GM19193 (cell line): ENCODE results near the gene GZMM.

Experiments used
- POLR2A ChIP-seq: IDR thresholded peaks from 4 replicates; pipeline ENCODE4 v1.6.1; 2011; ENCODE audit not compliant: insufficient read depth, insufficient read length; ENCODE audit errors: extremely low read depth

GZMM gene

DNA sequence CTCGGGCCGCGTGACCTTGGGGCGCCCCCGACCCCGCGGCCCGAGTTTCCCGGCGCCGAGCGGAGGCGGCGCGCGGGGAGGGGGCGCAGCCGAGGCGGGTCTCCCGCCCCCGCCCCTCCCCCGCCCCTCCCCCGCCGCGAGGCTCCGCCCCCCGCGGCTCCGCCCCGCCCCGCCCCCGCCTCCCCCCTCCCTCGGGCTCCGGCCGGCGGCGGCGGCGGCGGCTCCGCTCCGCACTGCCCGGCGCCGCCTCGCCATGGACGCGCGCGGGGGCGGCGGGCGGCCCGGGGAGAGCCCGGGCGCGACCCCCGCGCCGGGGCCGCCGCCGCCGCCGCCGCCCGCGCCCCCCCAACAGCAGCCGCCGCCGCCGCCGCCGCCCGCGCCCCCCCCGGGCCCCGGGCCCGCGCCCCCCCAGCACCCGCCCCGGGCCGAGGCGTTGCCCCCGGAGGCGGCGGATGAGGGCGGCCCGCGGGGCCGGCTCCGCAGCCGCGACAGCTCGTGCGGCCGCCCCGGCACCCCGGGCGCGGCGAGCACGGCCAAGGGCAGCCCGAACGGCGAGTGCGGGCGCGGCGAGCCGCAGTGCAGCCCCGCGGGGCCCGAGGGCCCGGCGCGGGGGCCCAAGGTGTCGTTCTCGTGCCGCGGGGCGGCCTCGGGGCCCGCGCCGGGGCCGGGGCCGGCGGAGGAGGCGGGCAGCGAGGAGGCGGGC, 46.0 kb downstream of the GZMM start, which contains the start of gene HCN2:
Gene HCN2 (plus strand): TSS at position 189 of the 703 bp plus-strand sequence. CDS start 65 bp downstream, at position 254.
- TF ChIP-seq POLR2A: no peak

GRCh38 chr19:590396-590745, 46.5 kb downstream of the GZMM start:
- no peak for TF ChIP-seq POLR2A

GRCh38 chr19:590750-591098, 46.9 kb downstream of the GZMM start:
- TF ChIP-seq POLR2A: no peak

DNA sequence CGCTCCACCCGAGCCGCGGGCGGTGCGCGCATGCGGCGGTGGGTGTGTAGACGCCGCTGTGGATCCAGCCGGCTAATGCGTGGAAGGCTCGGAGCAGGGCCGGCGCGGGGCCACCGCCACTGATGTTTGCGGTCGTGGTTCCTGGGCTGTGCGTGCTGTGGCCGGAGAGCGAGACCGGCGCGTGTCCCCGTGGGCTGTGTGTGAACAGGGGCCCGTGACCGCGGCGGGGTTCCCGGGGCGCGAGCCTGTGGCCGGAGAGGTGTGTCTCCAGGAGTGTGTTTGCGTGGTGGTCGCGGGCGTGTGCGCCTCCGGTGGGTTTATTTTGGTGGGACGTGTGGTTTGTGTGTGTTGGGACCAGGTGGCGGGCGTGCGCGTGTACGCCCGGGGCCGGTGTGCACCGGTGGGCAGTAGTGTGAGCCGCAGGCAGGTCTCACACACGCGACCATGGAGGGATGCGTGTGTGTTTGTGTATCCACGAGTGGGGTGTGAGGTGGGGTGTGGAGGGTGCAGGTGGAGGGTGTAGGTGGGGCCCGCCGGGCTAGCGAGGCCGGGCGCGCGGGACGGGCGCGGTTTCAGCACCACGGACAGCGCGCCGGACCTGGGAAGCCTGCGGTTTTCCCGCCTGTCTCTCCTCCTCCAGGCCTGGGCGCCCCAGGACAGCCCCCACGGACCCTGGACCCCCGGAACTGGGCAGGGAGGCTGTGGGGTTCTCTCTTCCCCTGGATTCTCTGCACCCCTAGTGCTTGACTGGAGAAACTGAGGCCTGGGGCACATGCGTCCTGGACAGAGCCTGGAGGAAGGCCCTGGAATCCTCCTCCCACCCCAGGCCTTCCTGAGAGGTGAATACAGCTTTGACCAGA, 47.5 kb downstream of the GZMM start:
- no peak for TF ChIP-seq POLR2A

DNA sequence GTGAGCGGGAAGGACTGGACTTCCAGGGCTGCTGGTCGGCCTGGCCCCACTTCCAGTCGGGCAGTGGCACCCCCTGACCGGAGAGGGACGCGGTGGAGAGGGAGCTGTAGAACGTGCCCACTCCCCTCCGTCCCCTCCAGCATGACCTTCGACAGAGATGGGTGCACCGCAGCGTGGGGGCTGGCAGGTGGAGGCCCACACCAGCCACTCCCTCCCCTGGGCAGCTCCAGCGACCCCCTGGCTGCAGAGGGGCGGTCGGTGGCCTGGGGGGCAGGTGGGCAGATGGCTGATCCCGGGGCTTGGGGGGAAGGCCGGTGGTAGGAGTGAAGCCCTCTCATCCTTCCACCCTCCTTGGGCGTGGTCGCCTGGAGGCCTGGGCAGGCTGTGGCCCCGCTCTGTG, 48.2 kb downstream of the GZMM start:
- TF ChIP-seq POLR2A: no peak

DNA sequence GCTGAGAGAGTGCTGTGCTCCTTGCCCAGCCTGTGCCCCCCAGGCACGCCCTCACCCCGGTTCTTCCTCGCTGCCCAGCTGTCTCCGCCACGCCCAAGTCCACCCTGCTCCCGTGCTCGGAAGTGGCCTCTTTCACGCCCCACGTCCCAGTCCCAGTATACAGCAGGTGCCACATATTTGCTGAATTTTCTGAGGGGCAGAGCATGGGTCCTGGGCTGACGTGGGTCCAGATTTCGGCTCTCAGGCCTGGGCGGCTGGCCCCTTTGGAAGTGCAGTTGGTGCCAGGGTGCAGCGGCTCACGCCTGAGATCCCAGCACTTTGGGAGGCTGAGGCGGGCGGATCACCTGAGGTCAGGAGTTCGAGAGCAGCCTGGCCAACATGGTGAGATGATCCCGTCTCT, 49.2 kb downstream of the GZMM start:
- TF ChIP-seq POLR2A: no peak

DNA sequence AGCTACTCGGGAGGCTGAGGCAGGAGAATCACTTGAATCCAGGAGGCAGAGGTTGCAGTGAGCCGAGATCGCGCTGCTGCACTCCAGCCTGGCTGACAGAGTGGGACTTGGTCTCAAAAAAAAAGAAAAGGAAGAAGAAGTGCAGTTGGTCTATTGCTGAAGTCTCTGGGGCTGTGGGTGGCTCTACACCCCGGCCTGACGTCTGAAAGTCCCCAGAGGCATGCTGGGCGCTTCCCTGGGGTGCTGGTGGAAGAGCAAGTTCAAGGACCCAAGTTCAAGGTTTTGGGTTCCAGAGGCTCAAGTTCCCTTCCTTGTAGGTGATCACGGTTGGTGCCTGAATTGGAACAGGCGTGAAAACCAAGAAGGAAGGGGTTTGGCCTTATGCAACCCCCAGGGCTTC, 49.7 kb downstream of the GZMM start:
- TF ChIP-seq POLR2A: no peak

GRCh38 chr19:594265-594870, 50.5 kb downstream of the GZMM start:
- no peak for TF ChIP-seq POLR2A

- TF ChIP-seq POLR2A: no peak
These were observed 51.7 kb downstream of the GZMM start for GRCh38 chr19:595326-596262.

DNA sequence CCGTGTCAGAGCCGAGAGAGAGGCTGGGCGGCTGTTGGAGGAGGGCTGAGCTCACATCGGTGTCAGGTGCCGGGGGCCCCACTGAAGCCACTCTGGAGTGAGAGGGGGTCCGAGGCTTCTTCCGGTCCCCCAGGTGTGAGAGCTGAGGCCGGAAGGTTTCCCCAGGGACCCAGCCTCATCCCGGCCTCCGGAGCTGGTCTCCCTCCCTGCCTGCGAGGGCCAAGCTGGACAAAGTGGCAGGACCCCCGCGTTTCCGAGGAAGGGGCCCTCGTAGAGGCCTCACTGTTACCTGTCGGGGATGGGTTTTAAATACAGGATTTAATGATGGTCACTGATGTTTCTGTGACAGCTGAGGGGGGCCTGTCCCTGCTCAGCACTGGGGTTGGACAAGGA, 52.4 kb downstream of the GZMM start:
- TF ChIP-seq POLR2A: no peak

- no peak for TF ChIP-seq POLR2A
These were observed 53.8 kb downstream of the GZMM start for GRCh38 chr19:597406-598315.
